B cell (primary cell): ENCODE results near the gene FIBCD1.
A peak's percentile ranks its signal among the peaks of the same experiment; 100 is the strongest.

ENCODE experiments used
- CTCF ChIP-seq: fragments of 200-600 bp; IDR thresholded peaks from one replicate; pipeline ENCODE4 v1.8.0; 2022; ENCODE audit warnings: antibody characterized with exemption, mild to moderate bottlenecking
- EZH2 ChIP-seq: IDR thresholded peaks from 2 replicates; pipeline ENCODE4 v1.6.1; 2012; ENCODE audit warnings: borderline replicate concordance, low read depth, mild to moderate bottlenecking, moderate library complexity, low read length; ENCODE audit not compliant: insufficient read depth, poor library complexity, severe bottlenecking

DNA sequence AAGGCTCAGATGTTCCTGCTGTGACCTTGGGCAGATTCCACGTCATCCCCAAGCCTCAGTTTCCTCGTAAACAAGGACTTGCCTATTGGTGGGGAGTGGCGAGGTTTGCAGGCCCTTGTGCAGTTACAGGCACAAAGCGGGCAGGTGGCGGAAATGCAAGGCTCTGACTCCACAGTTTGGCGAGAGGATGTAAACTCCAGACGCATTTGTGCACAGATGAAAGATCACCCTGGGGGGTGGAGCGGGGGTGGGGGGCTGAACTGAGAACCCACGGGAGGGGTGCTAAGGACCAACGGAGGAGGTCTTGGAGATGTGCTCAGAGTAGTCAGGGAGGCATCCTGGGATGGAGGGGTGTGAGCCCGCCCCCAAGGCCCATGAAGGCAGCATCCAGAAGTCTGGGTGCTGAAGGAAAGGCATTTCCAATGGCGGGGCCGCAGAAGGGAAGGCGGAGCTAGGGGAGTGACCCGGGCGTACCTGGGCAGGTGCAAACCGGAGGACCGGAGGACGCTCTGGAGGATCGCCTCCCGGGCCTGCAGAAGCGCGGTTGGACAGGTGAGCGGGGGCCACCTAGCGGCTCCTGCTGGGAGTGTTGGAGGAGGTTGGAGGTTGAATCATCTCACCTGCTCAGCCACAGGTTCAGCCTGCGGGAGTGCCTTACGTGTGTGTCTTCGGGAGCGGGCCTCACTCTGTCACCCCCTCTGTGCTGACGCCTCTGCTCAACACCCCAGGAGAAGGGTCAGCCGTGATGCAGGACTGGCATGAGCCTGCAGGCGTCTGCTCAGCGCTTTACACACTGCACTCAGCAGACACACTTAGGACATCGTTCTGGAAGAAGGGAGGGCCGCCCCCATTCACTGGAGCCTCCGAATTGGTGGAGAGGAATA, 1.9 kb upstream of the FIBCD1 start:
- TF ChIP-seq CTCF (peak; percentile 89), EZH2 (no peak)
